ENCODE measurements around the gene BAZ1A.

DNA sequence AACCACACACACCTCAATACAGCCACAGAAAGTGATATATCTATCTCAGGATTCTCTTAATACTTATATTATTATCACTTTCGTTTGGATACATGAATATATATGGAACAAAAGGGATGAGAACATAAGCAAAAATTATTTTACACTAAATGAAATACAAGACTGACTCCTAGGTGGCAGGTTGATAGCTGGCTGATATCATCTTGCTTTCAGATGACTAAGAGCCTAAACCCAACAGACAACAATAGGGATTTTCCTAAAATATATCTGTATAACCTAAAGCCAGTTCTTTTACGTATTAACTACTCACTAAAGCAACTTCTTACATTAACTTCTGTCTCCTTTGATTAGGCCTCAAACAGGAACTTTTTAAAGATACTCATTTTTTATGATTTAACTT, 65.1 kb downstream of the BAZ1A start:
- TF ChIP-seq, protein P1, sequence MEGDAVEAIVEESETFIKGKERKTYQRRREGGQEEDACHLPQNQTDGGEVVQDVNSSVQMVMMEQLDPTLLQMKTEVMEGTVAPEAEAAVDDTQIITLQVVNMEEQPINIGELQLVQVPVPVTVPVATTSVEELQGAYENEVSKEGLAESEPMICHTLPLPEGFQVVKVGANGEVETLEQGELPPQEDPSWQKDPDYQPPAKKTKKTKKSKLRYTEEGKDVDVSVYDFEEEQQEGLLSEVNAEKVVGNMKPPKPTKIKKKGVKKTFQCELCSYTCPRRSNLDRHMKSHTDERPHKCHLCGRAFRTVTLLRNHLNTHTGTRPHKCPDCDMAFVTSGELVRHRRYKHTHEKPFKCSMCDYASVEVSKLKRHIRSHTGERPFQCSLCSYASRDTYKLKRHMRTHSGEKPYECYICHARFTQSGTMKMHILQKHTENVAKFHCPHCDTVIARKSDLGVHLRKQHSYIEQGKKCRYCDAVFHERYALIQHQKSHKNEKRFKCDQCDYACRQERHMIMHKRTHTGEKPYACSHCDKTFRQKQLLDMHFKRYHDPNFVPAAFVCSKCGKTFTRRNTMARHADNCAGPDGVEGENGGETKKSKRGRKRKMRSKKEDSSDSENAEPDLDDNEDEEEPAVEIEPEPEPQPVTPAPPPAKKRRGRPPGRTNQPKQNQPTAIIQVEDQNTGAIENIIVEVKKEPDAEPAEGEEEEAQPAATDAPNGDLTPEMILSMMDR (conservative IDR thresholded peaks at IDR 0.05): no peak
- TF ChIP-seq ZFX (IDR thresholded peaks at IDR 0.05): no peak

Measured in C4-2B (cell line).